ENCODE data around the gene RNPC3.

- TF ChIP-seq EP300 (conservative IDR thresholded peaks at IDR 0.05; ENCODE audit: poor library complexity, severe bottlenecking) (no peak), REST (IDR thresholded peaks at IDR 0.05; ENCODE audit: borderline replicate concordance) (no peak), SMC3 (conservative IDR thresholded peaks at IDR 0.05; ENCODE audit: poor library complexity) (no peak), POLR2AphosphoS5 (IDR thresholded peaks at IDR 0.05) (no peak)
- TF ChIP-seq, protein P1, sequence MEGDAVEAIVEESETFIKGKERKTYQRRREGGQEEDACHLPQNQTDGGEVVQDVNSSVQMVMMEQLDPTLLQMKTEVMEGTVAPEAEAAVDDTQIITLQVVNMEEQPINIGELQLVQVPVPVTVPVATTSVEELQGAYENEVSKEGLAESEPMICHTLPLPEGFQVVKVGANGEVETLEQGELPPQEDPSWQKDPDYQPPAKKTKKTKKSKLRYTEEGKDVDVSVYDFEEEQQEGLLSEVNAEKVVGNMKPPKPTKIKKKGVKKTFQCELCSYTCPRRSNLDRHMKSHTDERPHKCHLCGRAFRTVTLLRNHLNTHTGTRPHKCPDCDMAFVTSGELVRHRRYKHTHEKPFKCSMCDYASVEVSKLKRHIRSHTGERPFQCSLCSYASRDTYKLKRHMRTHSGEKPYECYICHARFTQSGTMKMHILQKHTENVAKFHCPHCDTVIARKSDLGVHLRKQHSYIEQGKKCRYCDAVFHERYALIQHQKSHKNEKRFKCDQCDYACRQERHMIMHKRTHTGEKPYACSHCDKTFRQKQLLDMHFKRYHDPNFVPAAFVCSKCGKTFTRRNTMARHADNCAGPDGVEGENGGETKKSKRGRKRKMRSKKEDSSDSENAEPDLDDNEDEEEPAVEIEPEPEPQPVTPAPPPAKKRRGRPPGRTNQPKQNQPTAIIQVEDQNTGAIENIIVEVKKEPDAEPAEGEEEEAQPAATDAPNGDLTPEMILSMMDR (IDR thresholded peaks at IDR 0.05; ENCODE audit: poor library complexity, severe bottlenecking), result no peak
Measured at GRCh38 chr1:103517380-103518047, 8.0 kb upstream of the RNPC3 start.
